Fibroblast of lung (primary cell): Measurements from ENCODE around the gene PDE3A.

Experiments used
- CTCF ChIP-seq, 2 donors: IDR thresholded peaks in 1 of 2; conservative IDR thresholded peaks in 1 of 2; 1 replicate in 1 of 2; 2 replicates in 1 of 2; pipeline ENCODE4 v1.5.1; 2011 to 2012; ENCODE audit warnings: low read length in 2 of 2, control low read depth in 1 of 2, inconsistent platforms in 1 of 2, low read depth in 1 of 2, mild to moderate bottlenecking in 1 of 2
- EZH2 ChIP-seq: IDR thresholded peaks from 2 replicates; pipeline ENCODE4 v1.5.1; 2012; ENCODE audit warnings: low read length, control low read depth, mild to moderate bottlenecking; ENCODE audit errors: missing control alignments

GRCh38 chr12:20339060-20339459 is 29.3 kb upstream of the PDE3A start:
- TF ChIP-seq CTCF (conservative IDR thresholded peaks at IDR 0.05 in 1 of 2, IDR thresholded peaks at IDR 0.05 in 1 of 2; ENCODE audit: low read depth in 1 of 2, low read length in 2 of 2), result no peak
- TF ChIP-seq EZH2, result no peak
